GM12878 (cell line): Measurements from ENCODE around the gene RPS8. TPM values are rescaled to one million over a fixed set of nuclear protein-coding genes. Genes with fewer than 3 reads are reported as not detected.

Experiments used
- BCL3 ChIP-seq: IDR thresholded peaks from 2 replicates; pipeline ENCODE4 v1.6.1; 2011; ENCODE audit warnings: borderline replicate concordance, low read depth, mild to moderate bottlenecking, moderate library complexity, low read length; ENCODE audit not compliant: insufficient read depth, poor library complexity, severe bottlenecking
- CREB1 ChIP-seq: IDR thresholded peaks from 2 replicates; pipeline ENCODE4 v1.6.1; 2012; ENCODE audit warnings: low read depth, mild to moderate bottlenecking, inconsistent platforms
- CTCF ChIP-seq, 3 experiments: IDR thresholded peaks in 2 of 3; conservative IDR thresholded peaks in 1 of 3; 2 replicates each; pipeline ENCODE4 v1.5.1; 2011; ENCODE audit warnings: low read depth in 3 of 3, low read length in 3 of 3, mild to moderate bottlenecking in 3 of 3, control low read depth in 2 of 3, moderate library complexity in 2 of 3, inconsistent platforms in 1 of 3, mixed read lengths in 1 of 3; ENCODE audit not compliant: control insufficient read depth in 2 of 3, insufficient read depth in 1 of 3; ENCODE audit errors: extremely low read depth in 1 of 3
- EP300 ChIP-seq, 2 experiments: fragments of 150-350 bp in 1 of 2; IDR thresholded peaks; 2 replicates each; pipeline ENCODE4 v1.6.1; 2011 to 2012; ENCODE audit warnings: low read depth in 2 of 2, low read length in 2 of 2, borderline replicate concordance in 1 of 2, improper control_type of control experiment in 1 of 2, inconsistent platforms in 1 of 2; ENCODE audit not compliant: control insufficient read depth in 1 of 2
- ETV6 ChIP-seq, 2 experiments: fragments of 450-650 bp in 1 of 2; IDR thresholded peaks in 1 of 2; conservative IDR thresholded peaks in 1 of 2; 2 replicates each; pipeline ENCODE4 v1.6.1; 2014; ENCODE audit warnings: antibody characterized with exemption in 1 of 2, borderline replicate concordance in 1 of 2, low read depth in 1 of 2, mild to moderate bottlenecking in 1 of 2, moderate library complexity in 1 of 2
- FOS ChIP-seq: IDR thresholded peaks from 3 replicates; pipeline ENCODE4 v1.6.1; 2011; ENCODE audit warnings: borderline replicate concordance; ENCODE audit not compliant: insufficient read length; ENCODE audit errors: extremely low read depth
- HDGF ChIP-seq: fragments of 450-650 bp; IDR thresholded peaks from 2 replicates; pipeline ENCODE4 v1.6.1; 2016; ENCODE audit warnings: antibody characterized with exemption
- IKZF1 ChIP-seq: fragments of 450-650 bp; conservative IDR thresholded peaks from 2 replicates; pipeline ENCODE4 v1.6.1; 2017; ENCODE audit warnings: antibody characterized with exemption, mild to moderate bottlenecking
- MEF2A ChIP-seq: IDR thresholded peaks from 2 replicates; pipeline ENCODE4 v1.6.1; 2011; ENCODE audit warnings: low read depth, mild to moderate bottlenecking, low read length, moderate library complexity; ENCODE audit not compliant: insufficient read depth
- MYC ChIP-seq: IDR thresholded peaks from 2 replicates; pipeline ENCODE4 v1.6.1; 2011; ENCODE audit warnings: mild to moderate bottlenecking, low read length, moderate library complexity, inconsistent platforms; ENCODE audit not compliant: insufficient read depth, insufficient replicate concordance, insufficient read length, severe bottlenecking
- NFYB ChIP-seq: IDR thresholded peaks from 2 replicates; pipeline ENCODE4 v1.6.1; 2011; ENCODE audit warnings: low read depth, mild to moderate bottlenecking, low read length, improper control_type of control experiment, moderate library complexity; ENCODE audit not compliant: insufficient read depth
- PKNOX1 ChIP-seq: fragments of 450-650 bp; IDR thresholded peaks from 2 replicates; pipeline ENCODE4 v1.6.1; 2016; ENCODE audit warnings: mild to moderate bottlenecking
- PML ChIP-seq: IDR thresholded peaks from 2 replicates; pipeline ENCODE4 v1.6.1; 2012; ENCODE audit warnings: low read length, inconsistent platforms
- POU2F2 ChIP-seq: IDR thresholded peaks from 3 replicates; pipeline ENCODE4 v1.6.1; 2011; ENCODE audit warnings: low read depth, mild to moderate bottlenecking, low read length, borderline replicate concordance
- RBBP5 ChIP-seq: fragments of 200-600 bp; sonication (generic); conservative IDR thresholded peaks from 2 replicates; pipeline ENCODE4 v1.6.1; 2016
- RELB ChIP-seq: fragments of 450-650 bp; IDR thresholded peaks from 2 replicates; pipeline ENCODE4 v1.6.1; 2017; ENCODE audit warnings: low read depth, mild to moderate bottlenecking, moderate library complexity
- SRF ChIP-seq, 2 experiments: IDR thresholded peaks; 2 replicates each; pipeline ENCODE4 v1.6.1; 2011; ENCODE audit warnings: low read depth in 2 of 2, low read length in 2 of 2, mild to moderate bottlenecking in 1 of 2, moderate library complexity in 1 of 2
- TCF12 ChIP-seq: IDR thresholded peaks from 2 replicates; pipeline ENCODE4 v1.6.1; 2011; ENCODE audit warnings: low read depth, mild to moderate bottlenecking, low read length
- YBX1 ChIP-seq: fragments of 450-650 bp; IDR thresholded peaks from 2 replicates; pipeline ENCODE4 v1.6.1; 2016; ENCODE audit warnings: antibody characterized with exemption
- ZBED1 ChIP-seq: IDR thresholded peaks from 2 replicates; pipeline ENCODE4 v1.6.1; 2016; ENCODE audit warnings: borderline replicate concordance
- ZNF207 ChIP-seq: fragments of 450-650 bp; IDR thresholded peaks from 2 replicates; pipeline ENCODE4 v1.6.1; 2014; ENCODE audit warnings: antibody characterized with exemption, mild to moderate bottlenecking, borderline replicate concordance
- ZNF24 ChIP-seq: fragments of 450-650 bp; IDR thresholded peaks from 2 replicates; pipeline ENCODE4 v1.6.1; 2017; ENCODE audit warnings: antibody characterized with exemption, mild to moderate bottlenecking
- polyA plus RNA-seq, 11 experiments: library from polyadenylated mRNA; depleted of rRNA in 4 of 11; unstranded in 6 of 11; stranded (reverse) in 5 of 11; fragments of >200 nt; fragmentation: Nextera tagmentation in 4 of 11; fragmentation: Illumina TruSeq in 1 of 11; extraction: Ambion mirVana in 4 of 11; extraction: Trizol in 1 of 11; gene quantifications; 1 replicate in 1 of 11; 2 replicates in 10 of 11; pipeline versions ENCODE4 v1.2.1 to v1.2.3, GENCODE V29; 2011 to 2016; ENCODE audit warnings: inconsistent platforms in 2 of 11, missing spikeins in 2 of 11, low read depth in 1 of 11
- total RNA-seq, 4 experiments: library from RNA; depleted of rRNA in 3 of 4; stranded (reverse); fragments of >200 nt in 3 of 4; fragmentation: Illumina TruSeq in 1 of 4; extraction: Trizol in 1 of 4; gene quantifications; 2 replicates each; pipeline versions ENCODE4 v1.2.1 to v1.2.3, GENCODE V29; 2013 to 2021

Gene RPS8
- total and polyA plus RNA-seq, 10 of the 15 experiments (the other 5 are each of a cell fraction or from before 2014, with no cell fraction given), result 1,296 to 3,461 (median 2,877) TPM

GRCh38 chr1:44808938-44809917, 33.9 kb downstream of the RPS8 start (continued):
- TF ChIP-seq PKNOX1 (no peak; the same call in 1 of the 2 replicates), HDGF (peak; percentile 37; the same call in 1 of the 2 replicates), RBBP5 (no peak), IKZF1 (peak; percentile 61), YBX1 (no peak), POU2F2 (peak; percentile 63; the same call in 1 of the 3 replicates), MYC (no peak), NFYB (no peak), FOS (no peak), RELB (no peak; the same call in 1 of the 2 replicates), TCF12 (peak; percentile 71; the same call in 1 of the 2 replicates), CREB1 (no peak), ZBED1 (no peak), PML (no peak), MEF2A (0 out of 2 replicates have a peak, but pooled peaks have one; percentile 5), ZNF207 (no peak), EP300 (IDR thresholded peaks at IDR 0.05; ENCODE audit: borderline replicate concordance in 1 of 2, control insufficient read depth in 1 of 2, low read depth in 2 of 2, low read length in 2 of 2) (peak in 1 of 2 experiments; percentile 65; a peak in 1 of 4 replicates), CTCF (IDR thresholded peaks at IDR 0.05 in 2 of 3, conservative IDR thresholded peaks at IDR 0.05 in 1 of 3; ENCODE audit: control insufficient read depth in 2 of 3, extremely low read depth in 1 of 3, insufficient read depth in 1 of 3, low read depth in 3 of 3, low read length in 3 of 3) (no peak), ETV6 (conservative IDR thresholded peaks at IDR 0.05 in 1 of 2, IDR thresholded peaks at IDR 0.05 in 1 of 2; ENCODE audit: borderline replicate concordance in 1 of 2, low read depth in 1 of 2) (peak in 1 of 2 experiments; percentile 71; a peak in 1 of 4 replicates), BCL3 (peak; percentile 14), ZNF24 (no peak), SRF (IDR thresholded peaks at IDR 0.05; ENCODE audit: low read depth in 2 of 2, low read length in 2 of 2) (no peak)
